ENCODE measurements around the gene ARL8A.
"Not testable (repeated sequence)": the region's sequence is repeated elsewhere in the genome, so short reads cannot be mapped to it uniquely, and the experiment has no call there.

Gene ARL8A

GRCh38 chr1:202112859-202113689 is 31.5 kb downstream of the ARL8A start:
- DNase-seq (ENCODE audit: low read depth) = no peak

DNA sequence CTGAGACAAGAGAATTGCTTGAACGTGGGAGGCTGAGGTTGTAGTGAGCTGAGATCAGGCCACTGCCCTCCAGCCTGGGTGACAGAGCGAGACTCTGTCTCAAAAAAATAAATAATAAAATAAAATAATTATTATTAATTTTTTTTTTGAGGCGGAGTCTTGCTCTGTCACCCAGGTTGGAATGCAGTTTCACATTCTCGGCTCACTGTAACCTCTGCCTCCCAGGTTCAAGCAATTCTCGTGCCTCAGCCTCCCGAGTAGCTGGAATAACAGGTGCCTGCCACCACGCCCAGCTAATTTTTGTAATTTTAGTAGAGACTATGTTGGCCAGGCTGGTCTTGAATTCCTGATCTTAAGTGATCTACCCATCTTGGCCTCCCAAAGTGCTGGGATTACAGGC is 32.9 kb downstream of the ARL8A start:
- DNase-seq (ENCODE audit: low read depth) = not testable (repeated sequence)

DNA sequence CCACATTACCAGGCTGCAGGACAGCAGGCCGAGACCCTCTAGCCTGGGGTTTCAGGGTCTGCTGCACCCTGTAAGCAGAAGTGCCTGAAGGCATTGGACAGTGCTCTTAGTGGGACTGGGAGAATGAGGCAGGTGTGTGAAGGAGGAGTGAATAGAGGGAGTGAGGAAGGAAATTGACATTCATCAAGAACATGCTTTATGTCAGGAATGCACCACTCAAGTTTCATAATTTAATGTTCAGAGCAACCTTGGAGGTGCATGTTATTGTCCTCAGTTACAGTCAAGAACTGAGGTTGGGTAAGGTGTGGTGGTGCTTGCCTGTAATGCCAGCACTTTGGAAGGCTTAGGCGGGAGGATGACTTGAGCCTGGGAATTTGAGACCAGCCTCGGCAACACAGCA is 33.6 kb downstream of the ARL8A start:
- no peak for DNase-seq (ENCODE audit: low read depth)

DNA sequence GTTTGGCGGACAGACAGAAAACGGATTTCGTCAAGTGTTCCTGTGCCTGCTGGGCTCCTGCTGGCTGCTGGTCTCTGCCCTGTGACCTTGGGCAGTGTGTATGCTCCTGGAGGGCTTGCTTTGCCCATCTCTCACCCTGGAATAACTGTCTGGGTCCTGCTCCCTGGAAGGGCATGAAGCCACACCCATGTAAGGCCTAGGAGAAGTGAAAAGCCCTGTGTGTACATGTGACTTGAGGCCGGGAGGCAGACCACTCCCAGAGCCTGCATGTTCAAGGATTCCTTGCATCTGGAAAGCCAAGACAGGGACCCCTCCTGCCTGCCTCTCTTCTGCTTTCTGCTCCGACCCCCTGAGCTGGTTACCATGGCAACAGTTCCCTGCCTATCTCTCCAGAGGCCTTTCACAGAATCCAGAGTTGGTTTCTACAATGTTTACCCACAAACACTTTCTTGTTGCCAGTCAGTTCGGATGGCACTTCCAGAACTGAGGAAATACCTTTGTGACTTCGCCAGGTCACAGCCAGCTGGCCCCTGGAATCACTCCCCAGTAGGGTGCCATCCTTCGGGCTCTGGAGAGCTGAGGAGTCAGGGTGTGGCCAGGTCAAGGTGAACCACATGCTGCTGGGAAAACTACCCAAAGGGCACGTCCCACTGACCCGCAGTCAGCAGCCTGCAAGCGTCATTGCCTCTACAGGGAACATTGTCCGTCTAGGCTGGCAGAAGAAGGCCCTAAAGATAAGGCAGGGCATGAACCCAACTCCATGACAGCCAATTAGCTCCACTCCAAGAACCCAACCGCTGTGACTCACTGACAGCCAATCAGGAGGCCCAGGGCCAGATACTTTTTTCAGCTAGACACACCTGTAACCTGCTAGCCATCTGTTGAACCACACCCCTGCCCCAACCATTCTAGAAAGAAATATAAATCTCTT is 36.5 kb downstream of the ARL8A start:
- DNase-seq (ENCODE audit: low read depth) = no peak

GRCh38 chr1:202107321-202107761 is 37.2 kb downstream of the ARL8A start:
- no peak for DNase-seq (ENCODE audit: low read depth)

DNA sequence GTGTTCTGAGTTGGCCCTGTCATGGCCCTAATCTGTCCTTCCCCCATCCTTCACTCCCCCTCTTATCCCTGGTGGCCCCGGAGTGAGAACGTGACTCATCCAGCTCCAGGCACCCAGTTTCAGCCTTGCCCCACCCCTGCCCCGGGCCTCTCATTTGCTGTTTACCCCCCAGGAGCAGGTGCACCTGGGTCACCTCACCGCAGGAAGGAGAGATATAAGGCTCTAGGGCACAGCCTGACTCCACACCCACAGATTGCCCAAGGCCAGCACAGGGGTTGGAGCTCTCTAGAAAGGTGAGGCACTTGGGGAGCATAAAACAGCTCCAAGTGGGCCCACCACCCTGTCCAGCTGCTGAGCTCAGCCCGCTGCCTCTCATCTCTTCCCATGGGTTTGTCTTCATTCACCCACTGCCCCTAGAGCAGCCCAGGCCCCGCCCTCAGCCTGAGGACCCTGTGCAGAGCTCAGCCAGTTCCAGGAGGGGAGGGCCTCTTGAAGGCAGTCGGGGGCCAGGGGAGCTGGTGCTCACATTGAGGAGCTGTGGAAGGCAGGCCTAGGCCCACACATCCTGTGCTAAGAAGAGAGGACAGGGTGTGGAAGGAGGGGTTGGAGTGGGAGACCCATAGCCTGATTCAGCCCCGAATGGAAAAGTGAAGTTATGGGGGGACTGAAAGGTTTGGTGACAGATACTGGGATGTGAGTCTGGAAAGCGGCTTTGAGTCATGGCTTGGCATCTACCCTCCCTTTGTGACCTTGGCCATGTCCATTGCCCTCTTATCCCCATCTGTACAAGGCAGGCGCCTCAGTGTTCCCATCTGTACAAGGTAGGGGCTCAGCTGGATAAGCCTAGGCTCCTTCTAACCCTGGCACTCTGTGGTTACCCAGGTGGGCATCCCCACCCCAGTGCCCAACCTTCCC is 37.9 kb downstream of the ARL8A start:
- no peak for DNase-seq (ENCODE audit: low read depth)

- no peak for DNase-seq (ENCODE audit: low read depth)
These were observed 38.8 kb downstream of the ARL8A start for GRCh38 chr1:202105571-202106339.

- no peak for DNase-seq (ENCODE audit: low read depth)
These were observed 40.5 kb downstream of the ARL8A start for GRCh38 chr1:202104073-202104472.

GRCh38 chr1:202101184-202101583 is 43.4 kb downstream of the ARL8A start:
- no peak for DNase-seq (ENCODE audit: low read depth)

GRCh38 chr1:202093858-202094257 is 50.7 kb downstream of the ARL8A start:
- no peak for DNase-seq (ENCODE audit: low read depth)

DNA sequence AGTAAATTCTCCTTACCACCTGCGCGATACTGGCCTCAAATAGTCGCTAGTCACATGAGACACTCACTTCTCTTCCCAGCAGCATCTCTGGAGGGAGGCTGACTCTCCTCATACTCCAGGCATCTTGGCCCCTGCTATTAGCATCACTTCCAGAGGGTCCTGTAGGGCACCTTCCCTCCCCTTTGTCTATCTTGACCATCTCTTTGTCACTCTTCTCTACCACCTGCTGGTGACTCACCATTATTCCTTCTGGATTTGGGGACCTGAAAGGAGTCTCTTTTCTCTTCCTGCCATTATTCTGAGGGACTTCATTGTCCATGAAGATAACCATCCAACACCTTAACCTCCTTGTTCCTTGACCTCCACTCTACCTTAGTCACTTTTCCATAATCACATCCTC is 53.5 kb downstream of the ARL8A start:
- no peak for DNase-seq (ENCODE audit: low read depth)

DNA sequence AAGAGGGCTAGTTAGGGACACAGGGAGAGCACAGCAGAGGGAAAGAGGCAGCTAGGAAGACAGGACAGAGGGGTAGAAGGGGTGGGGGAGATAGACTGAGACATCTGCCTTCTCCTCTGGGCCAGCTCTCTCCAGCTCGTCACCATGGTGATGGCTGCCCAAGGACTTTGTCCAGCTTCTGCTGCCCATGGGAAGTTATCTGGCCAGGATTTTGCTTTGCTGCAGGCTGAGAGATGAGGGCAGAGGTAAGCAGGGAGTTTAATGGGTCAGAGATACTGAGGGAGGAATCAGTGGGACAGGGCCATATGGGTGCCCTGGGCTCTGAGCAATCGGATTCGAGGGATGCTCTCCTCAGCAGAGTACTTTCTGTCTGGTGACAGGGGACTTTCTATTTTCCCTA is 56.3 kb downstream of the ARL8A start:
- DNase-seq (ENCODE audit: low read depth) = no peak

- DNase-seq (ENCODE audit: low read depth) = no peak
These were observed 57.8 kb downstream of the ARL8A start for GRCh38 chr1:202086579-202087350.

- no peak for DNase-seq (ENCODE audit: low read depth)
These were observed 58.7 kb downstream of the ARL8A start for GRCh38 chr1:202085682-202086373.

GRCh38 chr1:202084791-202085681 is 59.5 kb downstream of the ARL8A start:
- no peak for DNase-seq (ENCODE audit: low read depth)
